ENCODE results near the gene TMEM208.
A peak's percentile ranks its signal among the peaks of the same experiment; 100 is the strongest.

Gene TMEM208

GRCh38 chr16:67206129-67206837 lies 20.6 kb upstream of the TMEM208 start:
- DNase-seq: no peak
- in situ Hi-C loops (cut with MboI; ENCODE audit: low pct_unique_long_range_greater_than_20kb, low sequenced_read_pairs): no loop called here

DNA sequence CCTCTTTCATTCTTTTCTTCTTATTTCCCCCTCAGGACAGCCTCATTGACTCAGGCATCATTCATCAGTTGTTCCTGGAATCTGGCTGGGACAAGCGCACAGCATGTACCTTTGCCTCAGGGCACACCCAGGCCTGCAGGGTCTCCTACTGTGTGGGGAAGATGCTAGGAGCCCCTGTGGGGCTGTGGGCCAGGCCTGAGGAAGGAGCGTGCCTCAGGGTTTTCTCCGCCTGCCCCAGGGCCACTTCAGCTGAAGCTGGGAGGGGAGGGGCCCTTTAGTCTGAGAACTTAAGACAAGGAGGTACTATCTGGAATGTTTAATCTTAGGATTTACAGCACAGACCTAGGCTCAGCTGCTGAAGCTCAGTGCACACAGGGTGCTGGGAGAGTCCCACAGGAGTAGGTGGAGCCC lies 20.1 kb upstream of the TMEM208 start:
- no peak for DNase-seq
- in situ Hi-C loops (cut with MboI; ENCODE audit: low pct_unique_long_range_greater_than_20kb, low sequenced_read_pairs): no loop called here

DNA sequence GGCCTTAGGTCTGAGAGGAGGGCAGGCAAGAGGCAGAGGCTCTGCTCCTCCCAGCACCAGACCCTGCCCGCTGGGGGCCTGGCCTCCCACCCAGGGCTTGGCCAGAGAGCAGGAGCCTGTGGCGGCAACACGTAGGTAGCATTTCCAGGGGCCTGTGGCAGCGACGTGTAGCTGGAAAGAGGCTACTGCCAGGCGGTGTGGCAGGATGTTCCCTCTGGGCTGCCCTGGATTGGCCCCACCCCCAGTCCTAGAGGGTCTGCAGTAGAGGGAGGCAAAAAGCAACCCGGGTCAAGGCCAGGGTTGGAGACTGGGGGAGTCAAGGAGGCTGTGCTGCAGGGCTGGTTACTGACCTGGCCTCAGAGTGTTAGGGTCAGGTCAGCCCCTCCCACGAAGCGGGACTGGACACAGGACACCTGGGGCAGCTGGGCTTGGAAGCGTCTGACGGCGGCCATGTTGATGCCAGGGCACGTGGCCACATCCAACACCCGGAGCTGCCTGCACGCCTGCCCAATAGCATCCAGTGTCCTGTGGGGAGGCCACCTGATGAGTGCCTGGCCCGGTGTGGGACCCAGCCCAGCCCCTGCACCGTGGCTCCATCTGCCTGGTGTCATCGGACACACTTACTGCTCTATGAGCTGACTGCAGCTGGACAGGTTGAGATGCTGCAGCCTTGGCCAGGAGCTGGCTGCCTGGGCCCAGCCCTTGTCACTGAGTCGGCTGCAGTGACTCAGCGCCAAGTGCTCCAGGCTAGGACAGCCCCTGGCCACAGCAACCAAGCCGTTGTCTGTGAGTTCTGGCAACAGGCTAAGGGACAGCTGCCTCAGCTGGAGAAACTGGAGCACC lies 19.5 kb upstream of the TMEM208 start:
- in situ Hi-C loops (cut with MboI; ENCODE audit: low pct_unique_long_range_greater_than_20kb, low sequenced_read_pairs): no loop called here
- no peak for DNase-seq

- DNase-seq: no peak
- in situ Hi-C loops (cut with MboI; ENCODE audit: low pct_unique_long_range_greater_than_20kb, low sequenced_read_pairs): no loop called here
Observed at GRCh38 chr16:67208154-67208896, 18.6 kb upstream of the TMEM208 start.

DNA sequence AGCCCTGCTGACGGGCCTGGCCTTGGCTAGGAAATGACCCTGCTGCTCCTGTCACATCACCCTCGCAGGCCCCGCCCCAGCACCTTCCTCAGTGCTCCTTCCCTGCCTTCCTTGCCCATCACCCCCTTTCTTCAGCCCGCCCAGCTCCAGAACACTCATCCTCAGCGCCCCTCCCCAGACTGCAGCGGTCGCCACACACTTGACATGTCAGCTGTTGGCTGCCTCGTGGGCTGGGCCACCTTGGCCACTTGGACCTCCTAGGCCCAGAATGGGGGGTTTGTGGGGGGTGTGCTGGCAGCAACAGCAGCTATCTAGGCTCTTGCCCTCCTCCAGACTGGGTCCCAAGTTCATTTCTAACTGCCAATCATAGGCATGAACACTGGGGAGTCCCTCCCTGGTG lies 17.4 kb upstream of the TMEM208 start:
- DNase-seq: no peak
- in situ Hi-C loops (cut with MboI; ENCODE audit: low pct_unique_long_range_greater_than_20kb, low sequenced_read_pairs): no loop called here

DNA sequence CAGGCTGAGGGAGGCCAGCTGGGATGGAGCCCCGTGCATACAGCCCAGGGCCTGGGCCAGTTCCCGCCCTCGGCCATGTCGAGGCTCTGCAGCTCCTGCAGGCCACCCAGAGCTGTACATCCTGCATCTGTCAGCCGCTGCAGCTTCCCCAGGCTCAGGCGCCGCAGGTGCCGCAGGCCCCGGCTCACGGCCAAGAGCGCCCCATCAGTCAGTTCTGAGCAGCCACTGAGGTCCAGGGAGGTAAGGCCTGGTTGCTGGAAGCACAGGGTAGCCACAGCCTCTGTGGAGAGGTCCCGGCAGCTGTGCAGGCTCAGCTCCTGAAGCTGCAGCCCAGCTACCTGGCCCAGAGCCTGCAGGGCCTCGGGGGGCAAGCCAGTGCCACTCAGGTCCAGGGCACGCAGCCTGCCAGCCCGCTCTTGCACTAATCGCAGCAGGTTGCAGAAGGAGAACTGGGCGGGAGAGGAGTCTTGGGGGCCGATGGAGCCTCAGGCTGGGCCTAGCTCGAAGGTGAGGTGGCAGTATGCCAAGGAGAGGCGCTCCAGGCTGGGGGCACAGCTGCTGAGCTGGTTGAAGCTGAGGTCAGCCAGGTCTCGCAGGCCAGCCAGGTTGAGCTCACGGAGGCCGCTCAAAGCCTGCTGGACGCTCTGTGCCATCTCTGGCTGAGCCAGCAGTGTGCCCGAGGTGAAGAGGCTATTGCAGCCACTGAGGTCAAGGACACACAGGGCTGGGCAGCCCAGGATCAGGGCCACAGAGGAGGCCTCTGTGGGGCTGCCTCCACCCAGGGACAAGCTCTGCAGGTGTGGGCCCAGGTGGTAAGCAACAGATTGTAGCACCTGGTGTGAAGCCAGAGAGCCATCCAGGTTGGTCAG lies 16.6 kb upstream of the TMEM208 start:
- in situ Hi-C loops (cut with MboI; ENCODE audit: low pct_unique_long_range_greater_than_20kb, low sequenced_read_pairs): no loop called here
- DNase-seq: no peak

GRCh38 chr16:67211674-67212073 lies 15.3 kb upstream of the TMEM208 start:
- in situ Hi-C loops (cut with MboI; ENCODE audit: low pct_unique_long_range_greater_than_20kb, low sequenced_read_pairs): no loop called here
- no peak for DNase-seq

DNA sequence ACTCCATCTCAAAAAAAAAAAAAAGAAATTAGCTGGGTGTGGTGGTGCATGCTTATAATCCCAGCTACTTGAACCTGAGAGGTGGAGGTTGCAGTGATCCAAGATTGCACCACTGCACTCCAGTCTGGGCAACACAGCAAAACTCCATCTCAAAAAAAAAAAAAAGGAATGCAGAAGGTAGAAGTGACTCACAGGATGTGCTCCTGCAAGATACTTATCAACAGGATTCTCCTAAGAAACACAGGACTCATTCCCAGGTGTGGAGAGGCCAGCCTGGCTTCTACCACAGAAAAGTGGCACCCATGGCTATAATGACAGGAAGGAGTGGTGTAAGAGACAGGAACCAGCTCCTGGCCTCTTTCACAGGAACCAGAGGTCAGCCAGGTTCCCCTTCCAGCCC lies 14.2 kb upstream of the TMEM208 start:
- DNase-seq: no peak
- in situ Hi-C loops (cut with MboI; ENCODE audit: low pct_unique_long_range_greater_than_20kb, low sequenced_read_pairs): no loop called here

GRCh38 chr16:67213197-67214019 lies 13.5 kb upstream of the TMEM208 start:
- in situ Hi-C loops (cut with MboI; ENCODE audit: low pct_unique_long_range_greater_than_20kb, low sequenced_read_pairs): no loop called here
- DNase-seq: no peak

DNA sequence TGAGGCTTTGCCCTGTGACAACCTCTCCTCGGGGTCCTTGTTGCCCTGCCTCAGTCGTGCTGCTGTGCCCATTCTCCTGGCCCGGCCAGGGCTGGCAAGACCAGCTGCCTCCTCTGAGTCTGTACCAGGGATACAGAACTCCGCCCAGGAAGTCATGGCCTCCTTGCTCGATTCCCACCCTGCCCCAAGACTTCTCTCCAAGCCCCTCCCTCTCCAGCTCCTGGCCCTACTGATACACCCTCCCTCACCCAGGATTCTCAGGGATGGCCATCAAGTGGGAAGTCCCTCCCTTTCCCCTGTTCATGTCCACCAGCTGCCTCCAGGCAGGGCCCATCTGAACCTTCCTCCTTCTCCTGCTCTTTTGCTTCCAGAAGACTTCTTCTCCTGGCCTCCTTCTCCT lies 11.2 kb upstream of the TMEM208 start:
- DNase-seq: no peak
- in situ Hi-C loops (cut with MboI; ENCODE audit: low pct_unique_long_range_greater_than_20kb, low sequenced_read_pairs): no loop called here

DNA sequence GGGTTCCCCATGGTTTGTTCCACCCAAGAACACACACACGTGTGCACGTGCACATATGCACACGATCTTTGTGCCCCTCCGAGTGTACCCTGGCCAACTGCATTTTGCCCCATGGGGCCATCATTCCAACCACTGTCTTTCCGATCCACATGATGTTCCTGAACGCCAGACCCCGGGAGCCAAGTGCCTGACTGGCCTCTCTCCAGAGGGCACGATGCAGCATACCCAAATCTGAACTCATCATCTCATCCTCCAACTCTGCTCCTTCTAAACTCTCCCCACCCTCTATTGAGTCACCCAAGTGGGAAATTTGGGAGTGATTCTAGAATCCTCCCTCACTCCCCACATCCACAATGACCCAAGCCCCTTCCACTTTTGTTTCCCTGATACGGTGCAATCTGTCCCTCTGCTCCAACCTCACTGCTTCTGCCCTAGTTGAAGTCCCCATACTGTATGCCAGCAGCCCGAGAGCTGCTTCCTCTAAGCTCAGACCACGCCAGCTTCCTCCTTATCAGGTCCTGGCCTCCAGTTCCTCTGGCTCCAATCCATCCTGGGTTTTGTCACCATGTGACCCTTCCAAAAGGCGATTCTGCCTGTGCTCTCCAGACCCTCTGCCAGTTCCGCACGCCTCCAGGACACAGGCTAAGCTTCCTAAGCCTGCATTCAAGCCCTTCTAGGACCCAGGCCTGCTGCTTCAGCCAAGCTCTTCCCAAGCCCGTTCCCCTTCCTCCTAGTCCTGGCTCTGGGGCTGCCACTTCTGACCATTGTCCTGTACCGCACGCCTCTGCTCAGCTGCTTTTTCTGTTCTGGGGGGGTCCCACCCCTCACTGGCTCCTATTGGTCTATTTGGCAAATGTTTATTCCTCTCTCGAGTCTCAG lies 10.1 kb upstream of the TMEM208 start:
- in situ Hi-C loops (cut with MboI; ENCODE audit: low pct_unique_long_range_greater_than_20kb, low sequenced_read_pairs): no loop called here
- peak; percentile 69 for DNase-seq

DNA sequence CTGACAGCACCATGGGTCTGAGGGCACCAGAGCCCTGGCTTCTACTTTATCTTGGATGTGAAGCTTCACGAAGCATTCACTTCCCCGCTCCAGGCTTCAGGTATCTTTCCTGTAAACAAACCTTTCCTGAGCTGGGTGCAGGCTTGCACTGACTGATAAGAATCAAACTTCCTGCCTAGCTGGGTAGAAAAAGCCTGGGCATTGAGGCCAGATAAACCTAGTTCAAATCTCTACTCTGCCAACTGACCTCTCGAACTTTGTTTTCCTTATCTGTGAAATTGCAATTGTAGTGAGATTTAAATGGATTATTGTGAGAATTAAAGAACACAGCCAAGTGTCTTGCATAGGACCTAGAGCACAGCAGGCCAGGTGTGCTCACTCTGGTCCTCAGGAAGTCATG lies 2.9 kb upstream of the TMEM208 start:
- in situ Hi-C loops (cut with MboI; ENCODE audit: low pct_unique_long_range_greater_than_20kb, low sequenced_read_pairs): no loop called here
- no peak for DNase-seq

GRCh38 chr16:67226295-67226803 lies 581 bp upstream of the TMEM208 start:
- no peak for DNase-seq
- in situ Hi-C loops (cut with MboI; ENCODE audit: low pct_unique_long_range_greater_than_20kb, low sequenced_read_pairs): no loop called here

DNA sequence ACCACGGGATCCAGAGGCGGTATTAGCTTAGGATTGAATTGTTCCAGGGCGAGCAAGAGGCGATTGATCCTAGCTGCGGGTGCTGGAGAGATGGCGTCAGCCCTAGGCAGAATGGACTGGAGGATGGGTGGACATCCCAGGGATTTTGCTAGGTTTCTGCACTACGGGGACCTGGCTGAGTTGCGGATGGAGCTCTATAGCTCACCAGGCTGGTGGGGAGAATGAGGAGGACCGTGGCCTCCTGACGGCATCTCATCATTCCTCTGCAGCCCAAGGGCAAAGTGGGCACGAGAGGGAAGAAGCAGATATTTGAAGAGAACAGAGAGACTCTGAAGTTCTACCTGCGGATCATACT lies 614 bp downstream of the TMEM208 start:
- in situ Hi-C loops (cut with MboI; ENCODE audit: low pct_unique_long_range_greater_than_20kb, low sequenced_read_pairs): no loop called here
- no peak for DNase-seq

GRCh38 chr16:67228034-67228785 lies 1.3 kb downstream of the TMEM208 start:
- no peak for DNase-seq
- in situ Hi-C loops (cut with MboI; ENCODE audit: low pct_unique_long_range_greater_than_20kb, low sequenced_read_pairs): no loop called here

GRCh38 chr16:67228905-67229304 lies 2.0 kb downstream of the TMEM208 start:
- DNase-seq: no peak
- in situ Hi-C loops (cut with MboI; ENCODE audit: low pct_unique_long_range_greater_than_20kb, low sequenced_read_pairs): no loop called here

Measured in KBM-7 (cell line).